NCI-H1048 (cell line): ENCODE measurements around the gene GADD45A.
"Not testable (repeated sequence)": the region's sequence is repeated elsewhere in the genome, so short reads cannot be mapped to it uniquely, and the experiment has no call there.

Experiments
- DNase-seq: peaks from one replicate; lab custom pipeline; 2025; lab: John Stamatoyannopoulos, UW

Gene GADD45A

GRCh38 chr1:67685067-67685557, at the start of gene GADD45A:
TSS of gene GADD45A (plus strand) at chr1:67685201. CDS start at chr1:67685495, 294 bp downstream.
- DNase-seq, result peak; percentile 93

- DNase-seq, result no peak
These were observed 48.9 kb upstream of the GADD45A start for GRCh38 chr1:67636146-67636545.

GRCh38 chr1:67639361-67639760, 45.6 kb upstream of the GADD45A start:
- no peak for DNase-seq

GRCh38 chr1:67642629-67643028, 42.4 kb upstream of the GADD45A start:
- DNase-seq, result no peak

- no peak for DNase-seq
These were observed 40.4 kb upstream of the GADD45A start for GRCh38 chr1:67644566-67644965.

GRCh38 chr1:67645495-67646144, 39.4 kb upstream of the GADD45A start:
- no peak for DNase-seq

GRCh38 chr1:67646145-67647035, 38.6 kb upstream of the GADD45A start:
- no peak for DNase-seq

- no peak for DNase-seq
These were observed 37.8 kb upstream of the GADD45A start for GRCh38 chr1:67647036-67647798.

- DNase-seq, result no peak
These were observed 37.1 kb upstream of the GADD45A start for GRCh38 chr1:67647814-67648358.

- DNase-seq, result no peak
These were observed 36.2 kb upstream of the GADD45A start for GRCh38 chr1:67648582-67649326.

- DNase-seq, result no peak
These were observed 34.9 kb upstream of the GADD45A start for GRCh38 chr1:67650061-67650460.

DNA sequence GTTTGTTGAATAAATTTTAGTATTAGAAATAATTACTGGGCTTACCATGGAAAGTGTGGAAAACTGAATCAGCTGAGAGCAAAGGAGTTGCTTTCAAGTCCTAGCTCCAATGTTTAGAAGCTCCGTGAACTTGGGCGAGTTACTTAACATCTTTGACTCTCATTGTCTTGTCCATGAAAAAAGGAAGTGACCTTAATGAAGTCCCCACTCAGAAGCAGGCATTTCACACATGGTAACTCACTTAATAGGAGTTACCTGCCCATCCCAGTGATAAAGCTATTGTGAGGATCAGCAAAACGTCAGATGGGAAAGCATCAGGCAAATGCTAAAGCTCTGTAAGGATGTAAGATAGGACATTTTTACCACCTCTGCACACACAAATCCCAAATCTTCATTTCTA, 34.0 kb upstream of the GADD45A start:
- no peak for DNase-seq

DNA sequence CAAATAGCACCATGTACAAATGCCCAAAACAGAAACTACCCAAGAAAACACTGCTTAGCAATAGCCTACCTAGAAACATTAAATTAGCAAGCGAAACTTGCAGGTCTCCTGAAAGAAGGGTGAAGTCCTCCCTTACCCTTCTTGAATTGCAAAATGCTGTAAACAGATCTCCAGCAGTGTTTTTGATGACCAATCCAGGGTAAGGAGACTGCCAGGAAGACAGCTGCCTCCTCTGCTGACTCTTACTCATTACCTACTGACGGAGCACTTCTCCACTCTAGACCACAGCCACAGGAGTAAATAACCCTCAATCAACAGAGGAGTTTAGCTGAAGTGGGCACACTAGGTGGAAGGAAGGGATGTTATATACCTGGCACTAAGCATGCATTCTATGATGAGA, 32.2 kb upstream of the GADD45A start:
- no peak for DNase-seq

- no peak for DNase-seq
These were observed 31.7 kb upstream of the GADD45A start for GRCh38 chr1:67653304-67653703.

DNA sequence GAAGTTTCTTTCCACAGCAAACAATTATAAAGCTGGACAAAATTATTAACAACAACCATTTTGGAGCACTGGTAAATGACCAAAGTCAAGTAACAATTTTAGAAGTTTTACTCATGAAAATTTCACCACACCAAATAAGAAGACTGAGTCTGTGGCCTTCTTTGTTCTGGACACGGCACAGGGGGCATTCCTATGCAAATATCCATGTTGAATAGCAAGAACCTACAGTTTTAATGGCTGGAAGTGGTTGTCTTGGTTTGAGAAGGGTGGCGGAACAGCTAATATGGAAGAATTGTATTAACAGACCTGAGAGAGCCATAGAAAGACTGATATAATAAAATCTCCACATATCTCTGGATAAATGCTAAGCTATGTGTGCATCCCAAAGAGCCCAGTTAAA, 29.4 kb upstream of the GADD45A start:
- no peak for DNase-seq

DNA sequence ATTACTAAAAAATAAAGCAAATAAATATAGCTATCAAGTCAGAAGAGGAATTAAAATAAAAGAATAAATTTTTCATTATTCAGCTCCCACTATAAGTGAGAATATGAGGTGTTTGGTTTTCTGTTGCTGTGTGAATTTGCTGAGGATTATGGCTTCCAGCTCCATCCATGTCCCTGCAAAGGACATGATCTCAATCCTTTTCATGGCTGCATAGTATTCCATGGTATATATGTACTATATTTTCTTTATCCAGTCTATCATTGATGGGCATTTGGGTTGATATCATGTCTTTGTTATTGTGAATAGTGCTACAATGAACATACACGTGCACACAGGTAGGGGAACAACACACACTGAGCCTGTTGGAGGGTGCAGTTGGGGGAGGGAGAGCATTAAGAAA, 27.8 kb upstream of the GADD45A start:
- not testable (repeated sequence) for DNase-seq

DNA sequence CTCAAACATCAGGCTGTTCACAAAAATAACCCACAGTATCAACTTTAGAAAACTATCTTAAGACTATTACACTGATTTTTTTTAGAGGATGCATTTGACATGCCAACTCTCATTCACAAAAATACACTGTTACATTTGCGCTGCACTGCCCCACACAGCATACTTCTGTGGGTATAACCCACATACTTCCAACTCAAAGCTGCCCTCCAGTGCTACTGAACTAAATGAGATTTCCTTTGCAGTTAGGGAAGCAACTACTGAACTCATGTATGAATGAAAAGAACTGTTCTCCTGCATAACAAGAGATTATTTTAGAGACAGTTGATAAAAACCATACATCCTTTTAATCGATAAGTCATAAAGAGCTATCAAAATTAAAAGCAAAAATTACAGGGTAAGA, 25.8 kb upstream of the GADD45A start:
- no peak for DNase-seq

GRCh38 chr1:67662884-67663283, 22.1 kb upstream of the GADD45A start:
- DNase-seq, result no peak

DNA sequence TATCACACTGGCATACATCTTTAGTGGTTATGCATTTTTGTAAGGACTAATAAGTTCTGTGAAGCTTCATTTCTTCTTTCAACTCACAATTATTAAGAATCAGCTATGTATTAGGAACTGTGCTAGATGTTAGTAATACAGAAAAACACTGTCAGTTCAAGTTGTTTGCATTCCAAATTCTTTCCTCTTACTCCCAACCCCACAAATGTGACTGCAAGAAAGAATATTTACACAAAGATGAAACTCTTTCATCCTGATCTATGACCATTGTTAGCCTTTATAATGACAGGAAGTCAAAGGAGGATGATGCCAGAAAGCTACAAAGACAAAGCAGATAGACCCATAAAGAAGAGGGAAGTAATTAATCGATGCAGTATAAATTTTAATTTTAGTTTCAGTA, 21.0 kb upstream of the GADD45A start:
- DNase-seq, result no peak

GRCh38 chr1:67665307-67665706, 19.7 kb upstream of the GADD45A start:
- not testable (repeated sequence) for DNase-seq

DNA sequence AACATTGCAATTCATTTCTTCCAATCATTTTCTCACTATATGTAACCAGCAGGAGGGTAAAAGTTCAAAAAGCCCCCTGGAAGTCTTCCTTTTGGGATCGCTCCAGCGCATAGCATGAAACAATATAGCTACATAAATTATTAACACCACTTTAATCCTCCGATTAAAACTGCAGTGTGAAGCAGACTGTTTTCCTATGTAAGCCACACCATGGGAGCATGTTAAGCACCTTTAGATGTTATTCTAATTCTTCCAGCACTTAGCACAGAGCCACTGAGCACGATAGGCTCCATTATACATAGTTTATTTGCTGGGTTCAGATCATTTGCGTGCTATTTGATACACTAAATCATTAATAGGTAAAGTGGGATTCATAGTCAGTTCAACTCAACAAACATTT, 18.4 kb upstream of the GADD45A start:
- DNase-seq, result no peak
